GM12873 (cell line): ENCODE measurements around the gene TRAF7.

Experiments used
- TF ChIP-seq, protein P1 (sequence below): IDR thresholded peaks from 2 replicates; pipeline ENCODE4 v1.5.1; 2012; ENCODE audit warnings: low read depth, mild to moderate bottlenecking, moderate library complexity, low read length, control low read depth; ENCODE audit not compliant: insufficient read depth; ENCODE audit errors: missing control alignments

TRAF7 gene

DNA sequence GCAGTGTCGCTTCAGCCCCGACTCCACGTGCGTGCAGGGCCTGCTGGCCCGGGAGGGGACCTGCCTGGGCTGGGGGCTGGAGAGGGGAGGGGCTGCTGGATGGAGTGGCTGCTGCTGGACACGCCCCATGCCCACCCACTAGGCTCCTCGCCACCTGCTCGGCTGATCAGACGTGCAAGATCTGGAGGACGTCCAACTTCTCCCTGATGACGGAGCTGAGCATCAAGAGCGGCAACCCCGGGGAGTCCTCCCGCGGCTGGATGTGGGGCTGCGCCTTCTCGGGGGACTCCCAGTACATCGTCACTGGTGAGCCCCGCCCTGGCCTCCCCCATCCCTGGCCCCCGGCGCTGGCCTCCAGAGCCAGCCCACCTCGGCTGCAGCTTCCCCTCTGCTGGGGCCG, 52.7 kb downstream of the TRAF7 start:
- TF ChIP-seq, protein P1, sequence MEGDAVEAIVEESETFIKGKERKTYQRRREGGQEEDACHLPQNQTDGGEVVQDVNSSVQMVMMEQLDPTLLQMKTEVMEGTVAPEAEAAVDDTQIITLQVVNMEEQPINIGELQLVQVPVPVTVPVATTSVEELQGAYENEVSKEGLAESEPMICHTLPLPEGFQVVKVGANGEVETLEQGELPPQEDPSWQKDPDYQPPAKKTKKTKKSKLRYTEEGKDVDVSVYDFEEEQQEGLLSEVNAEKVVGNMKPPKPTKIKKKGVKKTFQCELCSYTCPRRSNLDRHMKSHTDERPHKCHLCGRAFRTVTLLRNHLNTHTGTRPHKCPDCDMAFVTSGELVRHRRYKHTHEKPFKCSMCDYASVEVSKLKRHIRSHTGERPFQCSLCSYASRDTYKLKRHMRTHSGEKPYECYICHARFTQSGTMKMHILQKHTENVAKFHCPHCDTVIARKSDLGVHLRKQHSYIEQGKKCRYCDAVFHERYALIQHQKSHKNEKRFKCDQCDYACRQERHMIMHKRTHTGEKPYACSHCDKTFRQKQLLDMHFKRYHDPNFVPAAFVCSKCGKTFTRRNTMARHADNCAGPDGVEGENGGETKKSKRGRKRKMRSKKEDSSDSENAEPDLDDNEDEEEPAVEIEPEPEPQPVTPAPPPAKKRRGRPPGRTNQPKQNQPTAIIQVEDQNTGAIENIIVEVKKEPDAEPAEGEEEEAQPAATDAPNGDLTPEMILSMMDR: no peak

DNA sequence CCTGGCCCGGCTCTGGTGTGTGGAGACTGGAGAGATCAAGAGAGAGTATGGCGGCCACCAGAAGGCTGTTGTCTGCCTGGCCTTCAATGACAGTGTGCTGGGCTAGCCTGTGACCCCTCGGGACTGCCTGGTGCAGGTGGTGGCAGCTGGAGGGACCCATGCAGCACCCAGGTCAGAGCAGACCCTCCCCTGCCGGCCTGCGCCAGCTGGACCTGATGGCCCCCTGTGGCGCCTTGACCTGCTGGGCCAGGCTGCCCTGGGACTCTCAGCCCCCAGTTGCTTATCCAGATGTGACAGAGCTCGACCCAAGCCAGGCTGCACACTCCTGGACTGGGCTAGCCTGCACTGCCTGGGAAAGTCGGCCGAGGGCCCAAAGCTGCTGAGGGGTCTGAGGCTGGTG, 53.2 kb downstream of the TRAF7 start:
- TF ChIP-seq, protein P1: no peak

DNA sequence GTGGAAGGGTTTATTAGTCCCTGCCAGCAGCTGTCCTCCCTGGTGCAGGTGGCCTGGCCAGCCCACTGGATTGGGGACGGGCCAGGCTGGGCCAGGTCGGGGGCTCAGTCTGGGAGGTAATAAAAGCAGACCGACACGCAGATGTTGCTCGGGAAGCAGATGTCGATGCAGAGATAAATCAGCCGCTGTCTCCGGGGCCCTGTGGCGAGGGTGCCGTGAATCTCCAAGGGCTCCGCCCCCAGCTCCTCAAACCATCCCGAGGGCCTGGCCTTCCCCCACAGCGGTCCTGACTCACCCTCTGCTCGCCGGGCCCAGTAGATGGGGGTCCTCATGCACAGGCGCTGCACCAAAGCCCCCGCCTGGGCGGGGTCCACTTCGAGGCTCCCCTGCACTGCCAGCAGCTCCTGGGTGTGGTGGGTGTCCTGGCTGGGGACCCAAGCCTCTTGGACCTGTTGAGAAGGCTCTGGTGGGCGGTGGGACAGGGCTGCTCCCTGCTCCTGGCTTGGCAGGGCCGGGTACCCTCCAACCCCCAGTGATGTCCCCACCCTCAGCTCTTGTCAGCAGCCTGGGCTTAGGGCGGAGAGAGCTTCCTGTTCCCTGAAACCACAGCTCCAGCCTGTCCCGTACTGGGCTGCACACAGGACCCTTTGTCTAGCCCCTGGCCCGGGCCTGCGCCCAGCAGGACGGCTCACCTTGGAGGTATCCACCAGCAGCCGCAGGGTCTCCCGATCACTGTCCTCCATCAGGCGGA, 53.9 kb downstream of the TRAF7 start:
- TF ChIP-seq, protein P1: no peak

DNA sequence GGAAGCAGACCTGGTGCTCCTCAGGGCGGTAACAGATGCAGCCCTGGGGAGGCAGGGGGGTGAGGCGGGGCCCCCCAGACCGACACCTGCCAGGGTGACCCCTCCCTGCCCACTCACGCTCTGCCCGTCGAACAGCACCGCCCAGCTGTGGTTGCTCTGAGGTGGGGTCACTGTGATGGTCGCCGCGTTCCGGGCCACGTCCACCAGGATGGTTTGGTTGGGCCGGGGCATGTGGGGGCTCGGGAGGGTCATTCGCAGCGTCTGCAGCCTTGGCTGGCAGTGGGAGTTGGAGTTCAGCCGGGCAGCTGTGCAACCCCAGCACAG, 54.4 kb downstream of the TRAF7 start:
- TF ChIP-seq, protein P1: no peak

DNA sequence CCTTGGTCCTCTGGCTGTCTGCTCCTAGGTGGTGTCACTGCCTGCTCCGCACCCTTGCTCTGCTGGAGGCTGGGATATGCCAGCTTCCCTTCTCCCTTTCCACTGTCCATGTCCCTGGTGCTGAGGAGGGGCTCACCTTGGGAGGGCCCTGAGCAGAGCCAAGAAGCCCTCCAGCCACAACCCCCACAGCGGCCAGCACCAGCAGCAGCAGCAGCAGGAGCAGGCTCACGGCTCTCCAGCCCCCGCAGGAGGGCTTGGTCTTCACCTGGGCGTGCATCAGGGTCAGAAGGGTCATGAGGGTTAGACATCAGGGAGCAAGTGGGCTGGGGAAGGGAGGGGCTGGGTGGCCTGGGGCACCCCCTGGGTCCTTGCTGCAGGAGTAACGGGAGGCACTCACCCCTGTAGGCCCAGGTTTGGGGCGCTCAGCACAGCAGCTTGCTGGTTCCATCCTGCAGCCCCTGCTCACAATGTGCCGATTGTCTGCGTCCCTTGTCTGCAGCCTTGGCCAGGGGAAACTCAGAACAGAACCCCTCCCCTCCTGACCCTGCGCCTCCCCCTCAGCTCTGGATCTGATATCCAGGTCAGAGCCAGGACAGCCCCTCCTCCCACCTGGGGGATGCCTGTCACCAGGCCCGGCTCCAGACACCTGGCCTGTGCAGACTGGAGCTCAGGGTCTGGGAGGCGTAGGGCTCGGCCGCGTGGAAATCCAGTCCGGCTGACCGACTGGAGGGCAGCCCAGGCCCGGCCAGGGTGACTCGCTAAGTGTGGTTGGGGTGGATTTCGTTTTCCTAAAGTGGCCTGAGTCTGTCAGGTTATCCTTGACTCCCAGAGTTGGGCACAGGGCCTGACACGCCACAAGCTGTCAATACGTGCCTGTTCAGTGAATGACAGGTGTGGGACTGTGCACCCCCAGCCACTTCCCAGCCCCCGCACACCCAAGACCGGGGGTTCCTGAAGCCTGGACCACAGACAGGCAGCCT, 55.1 kb downstream of the TRAF7 start, which contains the start of gene BRICD5:
TSS of gene BRICD5 (minus strand) at position 478 of the 980 bp plus-strand sequence. CDS start at position 448, 30 bp downstream.
- TF ChIP-seq, protein P1: no peak

DNA sequence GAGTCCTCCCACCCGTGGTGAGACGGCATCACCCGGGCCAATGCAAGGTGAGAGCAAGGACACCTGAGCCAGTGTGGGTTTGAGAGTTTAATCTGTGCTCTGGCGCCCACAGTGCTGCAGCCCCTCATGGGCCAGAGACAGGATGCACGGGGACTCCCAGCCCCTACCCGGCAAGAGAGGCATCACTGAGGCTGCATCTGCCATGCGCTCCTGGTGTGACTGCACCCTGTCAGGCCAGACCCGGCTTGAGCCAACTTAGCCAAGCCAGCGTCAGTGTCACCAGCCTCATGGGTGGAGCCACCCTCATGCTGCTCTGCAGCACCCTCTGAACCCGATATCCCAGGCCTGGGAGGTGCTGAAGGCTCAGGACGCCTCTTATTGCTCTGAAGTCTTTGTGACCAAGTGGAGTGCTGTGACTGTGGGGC, 56.4 kb downstream of the TRAF7 start:
- TF ChIP-seq, protein P1: no peak
